K562 (cell line): ENCODE measurements around the gene FILIP1L. TPM values are rescaled to one million over a fixed set of nuclear protein-coding genes. Genes with fewer than 3 reads are reported as not detected.
A peak's percentile ranks its signal among the peaks of the same experiment; 100 is the strongest.

Source experiments
- ATAC-seq: fragments of 200-7000 bp; cut with Tn5 transposase; 3 replicates; pipeline ENCODE4 v1.9.1; 2020; ENCODE audit warnings: moderate library complexity
- BruUV-seq: library from RNA; stranded (reverse); fragments of 400-500 nt; replicated peaks from 2 replicates; lab custom pipeline; 2021; lab: Mats Ljungman, UMichigan
- CTCF ChIA-PET: fragments of 300-600 bp; formaldehyde crosslinking; extraction: SDS; loops from one replicate; lab custom pipeline; 2021; ENCODE audit warnings: low intra/inter-chr PET ratio; lab: Yijun Ruan, JAX
- POLR2A ChIA-PET: fragments of 300-600, 350-650 bp; sonication (Branson Sonifier 250); formaldehyde crosslinking; extraction: SDS; loops from one replicate; lab custom pipeline; 2021; ENCODE audit warnings: antibody characterized with exemption, inconsistent platforms; lab: Yijun Ruan, JAX
- DNase-seq, 4 experiments: peaks; one replicate each; pipeline versions ENCODE4 v3.0.0 to v3.0.0-alpha.2; 2011 to 2018; ENCODE audit warnings: low spot score in 3 of 4, mixed read lengths in 3 of 4; ENCODE audit errors: extremely low read depth in 1 of 4
- FAIRE-seq: peaks from 2 replicates; lab custom pipeline; 2011; peaks lifted over from hg19 to GRCh38; lab: Jason Lieb, UNC
- H2AFZ ChIP-seq: 2 replicates; pipeline ENCODE4 v1.6.0; 2011; ENCODE audit warnings: low read depth, low read length, control low read depth, inconsistent platforms
- H3K27ac ChIP-seq: fragments of 200-600 bp; 3 replicates; pipeline ENCODE4 v1.8.0; 2011; ENCODE audit warnings: low read depth, mild to moderate bottlenecking, control low read depth, inconsistent platforms, low read length, moderate library complexity, mixed read lengths; ENCODE audit errors: extremely low read depth
- H3K27me3 ChIP-seq, 2 experiments: fragments of 300-600 bp in 1 of 2; 2 replicates in 1 of 2; 3 replicates in 1 of 2; pipeline versions ENCODE4 v1.6.0 to v1.8.0; 2011; ENCODE audit warnings: inconsistent platforms in 2 of 2, low read length in 2 of 2, mild to moderate bottlenecking in 1 of 2, mixed read lengths in 1 of 2, moderate library complexity in 1 of 2; ENCODE audit not compliant: control insufficient read depth in 2 of 2, insufficient read depth in 2 of 2
- H3K36me3 ChIP-seq: fragments of 300-600 bp; 3 replicates; pipeline ENCODE4 v1.8.0; 2011; ENCODE audit warnings: mild to moderate bottlenecking, low read length, inconsistent platforms; ENCODE audit not compliant: control insufficient read depth, insufficient read depth
- H3K4me1 ChIP-seq, 2 experiments: fragments of 200-600 bp in 1 of 2; replicated peaks in 1 of 2; 2 replicates in 1 of 2; 3 replicates in 1 of 2; pipeline versions ENCODE4 v1.5.1 to v1.8.0; 2011; ENCODE audit warnings: inconsistent platforms in 2 of 2, low read length in 2 of 2, mild to moderate bottlenecking in 1 of 2, mixed read lengths in 1 of 2, moderate library complexity in 1 of 2; ENCODE audit not compliant: control insufficient read depth in 2 of 2, insufficient read depth in 2 of 2
- H3K4me2 ChIP-seq: 2 replicates; pipeline ENCODE4 v1.6.1; 2011; ENCODE audit warnings: low read length, control low read depth, inconsistent platforms, mixed read lengths; ENCODE audit not compliant: insufficient read depth
- H3K4me3 ChIP-seq: fragments of 200-600 bp; sonication (generic), shearing (Covaris generic); 2 replicates; pipeline ENCODE4 v1.5.1; 2016; ENCODE audit warnings: control low read depth, inconsistent platforms
- H3K79me2 ChIP-seq: fragments of 200-600 bp; 3 replicates; pipeline ENCODE4 v1.8.0; 2011; ENCODE audit warnings: low read length, inconsistent platforms; ENCODE audit not compliant: control insufficient read depth, insufficient read depth
- H3K9ac ChIP-seq, 2 experiments: 2 replicates each; pipeline versions ENCODE4 v1.6.0 to v1.6.1; 2011; ENCODE audit warnings: low read depth in 2 of 2, low read length in 2 of 2, control low read depth in 1 of 2, inconsistent platforms in 1 of 2, mild to moderate bottlenecking in 1 of 2, mixed read lengths in 1 of 2; ENCODE audit not compliant: insufficient read depth in 1 of 2
- H3K9me1 ChIP-seq: one replicate; pipeline ENCODE4 v1.6.0; 2011; ENCODE audit warnings: inconsistent platforms, mild to moderate bottlenecking, low read length, moderate library complexity; ENCODE audit not compliant: control insufficient read depth, insufficient read depth
- H3K9me3 ChIP-seq: replicated peaks from 2 replicates; pipeline ENCODE4 v1.5.1; 2011; ENCODE audit warnings: low read depth, low read length, inconsistent platforms; ENCODE audit not compliant: control insufficient read depth, insufficient read depth
- H4K20me1 ChIP-seq: replicated peaks from 2 replicates; pipeline ENCODE4 v1.6.1; 2011; ENCODE audit warnings: low read length, inconsistent platforms, mixed read lengths; ENCODE audit not compliant: control insufficient read depth, insufficient read depth
- C11orf30 ChIP-seq: fragments of 450-650 bp; IDR thresholded peaks from 2 replicates; pipeline ENCODE4 v1.6.1; 2016; ENCODE audit warnings: low read depth, mild to moderate bottlenecking
- CEBPG ChIP-seq, 3 experiments: fragments of 200-800 bp in 1 of 3; sonication (Bioruptor generic) in 1 of 3; sonication (generic) in 1 of 3; formaldehyde crosslinking in 1 of 3; IDR thresholded peaks in 2 of 3; conservative IDR thresholded peaks in 1 of 3; 2 replicates each; pipeline versions ENCODE4 v1.6.1 to v1.8.0; 2016 to 2022; ENCODE audit warnings: missing compliant biosample characterization in 2 of 3, missing genetic modification characterization in 2 of 3, mild to moderate bottlenecking in 1 of 3, missing genetic modification reagents in 1 of 3
- NCOA2 ChIP-seq, 2 experiments: fragments of 450-650 bp; IDR thresholded peaks; 2 replicates each; pipeline ENCODE4 v1.6.1; 2018; ENCODE audit warnings: mild to moderate bottlenecking in 2 of 2, moderate library complexity in 1 of 2; ENCODE audit not compliant: partially characterized antibody in 2 of 2
- NFIC ChIP-seq: fragments of 450-650 bp; IDR thresholded peaks from 2 replicates; pipeline ENCODE4 v1.6.1; 2017; ENCODE audit warnings: mild to moderate bottlenecking, inconsistent platforms
- SPI1 ChIP-seq: IDR thresholded peaks from 2 replicates; pipeline ENCODE4 v1.6.1; 2011; ENCODE audit warnings: low read depth, low read length, control low read depth, borderline replicate concordance
- ZNF12 ChIP-seq: sonication (generic); formaldehyde crosslinking; IDR thresholded peaks from 2 replicates; pipeline ENCODE4 v1.4.0; 2020; ENCODE audit warnings: mild to moderate bottlenecking, missing genetic modification reagents
- ZNF316 ChIP-seq: fragments of 450-650 bp; IDR thresholded peaks from 2 replicates; pipeline ENCODE4 v1.6.1; 2016
- ZNF395 ChIP-seq: fragments of 200-800 bp; sonication (Bioruptor generic); IDR thresholded peaks from 2 replicates; pipeline ENCODE4 v1.6.1; 2017; ENCODE audit warnings: missing genetic modification characterization, missing compliant biosample characterization
- WGBS: fragments of 100-300 bp; shearing (Covaris generic); methylation state at CpG from one replicate; pipeline ENCODE4 v1.1.6; 2016; ENCODE audit warnings: low coverage, mixed read lengths; ENCODE audit not compliant: insufficient coverage; ENCODE audit errors: missing lambda C conversion rate; 5-methylcytosine and 5-hydroxymethylcytosine counted together
- in situ Hi-C: fragments of 300-500 bp; cut with MboI; formaldehyde crosslinking; loops from 4 replicates; pipeline ENCODE4 v1.15.0; 2018; ENCODE audit warnings: inconsistent platforms, mixed read lengths
- intact Hi-C: fragments of 100-400 bp; cut with micrococcal nuclease; formaldehyde crosslinking; loops from 2 replicates; pipeline ENCODE4 v1.14.2; 2022
- polyA plus RNA-seq, 8 experiments: library from polyadenylated mRNA; depleted of rRNA in 4 of 8; stranded (reverse) in 5 of 8; unstranded in 3 of 8; fragments of >200 nt; fragmentation: Nextera tagmentation in 2 of 8; fragmentation: Illumina TruSeq in 1 of 8; extraction: Ambion mirVana in 2 of 8; extraction: Trizol in 1 of 8; gene quantifications; 2 replicates each; pipeline versions ENCODE4 v1.2.1 to v1.2.3, GENCODE V29; 2011 to 2014; ENCODE audit warnings: inconsistent platforms in 1 of 8, missing spikeins in 1 of 8
- total RNA-seq, 7 experiments: library from RNA; depleted of rRNA in 6 of 7; stranded (reverse); fragments of >200 nt in 6 of 7; fragmentation: Illumina TruSeq in 2 of 7; extraction: Trizol in 2 of 7; gene quantifications; 2 replicates each; pipeline versions ENCODE4 v1.2.1 to v1.2.3, GENCODE V29; 2011 to 2021; ENCODE audit warnings: low replicate concordance in 1 of 7

Gene FILIP1L
- total and polyA plus RNA-seq, 9 of the 15 experiments (the other 6 are each of a cell fraction or from before 2014, with no cell fraction given), result 0.50 to 2.1 (median 1.1) TPM

DNA sequence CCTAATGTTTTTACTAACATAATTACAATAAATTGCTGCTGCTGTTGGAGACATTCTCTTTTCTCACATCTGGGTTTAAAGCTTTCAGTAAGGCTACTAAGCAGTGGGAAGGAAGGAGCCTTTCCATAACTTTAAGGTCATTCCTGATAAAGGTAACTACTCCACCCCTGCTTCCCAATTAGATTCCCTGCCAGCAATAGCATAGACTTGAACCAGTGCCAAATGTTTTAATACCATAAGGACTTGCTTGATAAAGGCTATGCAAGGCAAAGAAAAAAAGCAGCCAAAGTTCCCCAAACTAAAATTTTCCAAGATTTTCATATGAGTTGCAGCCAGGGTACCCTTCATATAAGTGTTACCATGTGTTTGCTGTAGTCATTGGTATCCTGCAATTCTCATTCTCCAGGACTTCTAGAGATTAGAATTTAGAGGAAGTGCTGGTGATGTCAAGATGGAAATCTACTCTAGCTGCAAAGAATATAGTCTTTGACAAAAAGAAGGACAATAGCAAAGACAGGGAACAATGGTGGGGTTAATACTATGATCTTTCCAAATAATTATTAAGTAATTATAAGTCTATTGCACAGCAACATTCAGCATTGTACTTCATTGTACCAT is 106.1 kb downstream of the FILIP1L start:
- no peaks in the 10 kb centered on the region for H3K27me3 ChIP-seq
- no peak overlapping the region for H2AFZ ChIP-seq
- H3K9ac ChIP-seq, result no peak overlapping the region
- H3K4me1 ChIP-seq, result peaks cover 0 to 8% of the 10 kb centered on the region in 2 experiments; a peak in 2 of 5 replicates
- in situ Hi-C loops, result no loop called here
- TF ChIP-seq ZNF12 (CRISPR knock-in tag) (no peak), NFIC (peak; percentile 49), SPI1 (peak; percentile 71)
- TF ChIP-seq, all 486 proteins: peak for 2
- intact Hi-C loops, result loop anchor here (10.0 kb wide), 2 partner anchors 57 to 163 kb away; no protein-coding TSS in a partner anchor
- H3K36me3 ChIP-seq, result no peaks in the 10 kb centered on the region
- ATAC-seq (no peak), DNase-seq (no peak), FAIRE-seq (no peak)
- POLR2A ChIA-PET, result no interaction called here
- no peaks in the 10 kb centered on the region for H3K9me3 ChIP-seq
- CTCF ChIA-PET, result no interaction called here
- no peak overlapping the region for H3K27ac ChIP-seq
- no peaks in the 10 kb centered on the region; the same call in 2 of the 3 replicates for H3K79me2 ChIP-seq
- H3K4me3 ChIP-seq, result no peak overlapping the region
- H3K4me2 ChIP-seq, result no peak overlapping the region
- BruUV-seq, result no TSS peak
- no peaks in the 10 kb centered on the region for H4K20me1 ChIP-seq
- H3K9me1 ChIP-seq, result no peaks in the 10 kb centered on the region

DNA sequence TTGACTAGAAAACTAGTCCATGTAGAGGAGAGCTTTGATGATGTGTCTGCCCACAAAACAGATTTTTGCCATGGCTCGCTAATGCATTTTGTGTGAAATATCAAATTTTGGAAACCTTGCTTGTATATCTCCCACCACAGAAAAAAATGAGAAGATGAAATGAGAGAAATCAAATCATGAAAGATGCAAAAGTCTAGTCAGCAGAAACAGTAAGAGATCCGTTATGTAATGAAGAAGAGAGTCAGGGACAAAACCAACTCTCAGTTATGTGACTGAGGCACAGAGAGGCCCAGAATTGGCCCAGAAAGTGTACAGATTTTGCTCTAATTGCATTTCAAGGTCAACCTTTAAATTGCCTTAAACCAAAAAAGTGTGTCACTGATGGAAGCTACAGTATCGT is 107.0 kb downstream of the FILIP1L start:
- Histone ChIP-seq H3K9me1 (no peaks in the 10 kb centered on the region), H3K4me3 (no peak overlapping the region), H3K36me3 (no peaks in the 10 kb centered on the region), H4K20me1 (0 out of 2 replicates have a peak, but pooled peaks cover 4% of the 10 kb centered on the region), H3K79me2 (no peaks in the 10 kb centered on the region; the same call in 2 of the 3 replicates), H2AFZ (no peak overlapping the region), H3K27me3 (no peaks in the 10 kb centered on the region), H3K4me2 (no peak overlapping the region), H3K27ac (no peak overlapping the region), H3K4me1 (peaks cover 0 to 11% of the 10 kb centered on the region in 2 experiments; a peak in 2 of 5 replicates), H3K9ac (no peak overlapping the region), H3K9me3 (no peaks in the 10 kb centered on the region)
- in situ Hi-C loops (no loop called here), intact Hi-C loops (loop anchor here (10.0 kb wide), 2 partner anchors 57 to 163 kb away; no protein-coding TSS in a partner anchor)
- ChIA-PET POLR2A (no interaction called here), CTCF (no interaction called here)
- WGBS, result 80% methylated on average over 3 of the region's 3 CpGs
- ATAC-seq (no peak), FAIRE-seq (no peak), DNase-seq (no peak)
- BruUV-seq, result no TSS peak
- TF ChIP-seq NCOA2 (IDR thresholded peaks at IDR 0.05; ENCODE audit: partially characterized antibody in 2 of 2), result no peak
- TF ChIP-seq CEBPG (CRISPR knock-in tag; IDR thresholded peaks at IDR 0.05), result no peak
- TF ChIP-seq CEBPG (tag; conservative IDR thresholded peaks at IDR 0.05 in 1 of 2, IDR thresholded peaks at IDR 0.05 in 1 of 2), result no peak
- TF ChIP-seq ZNF316, result peak; percentile 61
- no peak for TF ChIP-seq ZNF395 (CRISPR knock-in tag)
- TF ChIP-seq C11orf30, result peak; percentile 10; the same call in 1 of the 2 replicates
